Measurements from ENCODE around the gene MYO15A. TPM values are rescaled to one million over a fixed set of nuclear protein-coding genes. Genes with fewer than 3 reads are reported as not detected.

The MYO15A gene
- total RNA-seq, 1 donor from 2014 or later, result 0.25 TPM

GRCh38 chr17:18093616-18094408 lies 14.7 kb upstream of the MYO15A start:
- TF ChIP-seq CTCF (IDR thresholded peaks at IDR 0.05; ENCODE audit: borderline replicate concordance), result peak; percentile 43
- Histone ChIP-seq H3K27me3 (ENCODE audit: low read depth) (no peaks in the 10 kb centered on the region), H3K27ac (replicated peaks) (no peak overlapping the region), H3K4me1 (peaks cover 10% of the 10 kb centered on the region), H3K36me3 (peaks cover 57% of the 10 kb centered on the region), H3K9me3 (replicated peaks) (no peaks in the 10 kb centered on the region), H3K4me3 (no peak overlapping the region)
- intact Hi-C loops (cut with micrococcal nuclease), result no loop called here
- DNase-seq, result peak; percentile 74

GRCh38 chr17:18094409-18094807 lies 14.1 kb upstream of the MYO15A start:
- no peaks in the 10 kb centered on the region for H3K9me3 ChIP-seq (replicated peaks)
- no peak for DNase-seq
- H3K4me1 ChIP-seq, result peaks cover 7% of the 10 kb centered on the region
- intact Hi-C loops (cut with micrococcal nuclease), result no loop called here
- H3K36me3 ChIP-seq, result peaks cover 61% of the 10 kb centered on the region
- H3K4me3 ChIP-seq, result no peak overlapping the region
- no peak overlapping the region for H3K27ac ChIP-seq (replicated peaks)
- no peaks in the 10 kb centered on the region for H3K27me3 ChIP-seq (ENCODE audit: low read depth)
- no peak for TF ChIP-seq CTCF (IDR thresholded peaks at IDR 0.05; ENCODE audit: borderline replicate concordance)

- H3K27ac ChIP-seq (replicated peaks), result no peak overlapping the region
- intact Hi-C loops (cut with micrococcal nuclease), result no loop called here
- peaks cover 73% of the 10 kb centered on the region for H3K36me3 ChIP-seq
- no peaks in the 10 kb centered on the region for H3K4me1 ChIP-seq
- no peaks in the 10 kb centered on the region for H3K9me3 ChIP-seq (replicated peaks)
- no peak for DNase-seq
- H3K4me3 ChIP-seq, result no peak overlapping the region
- no peaks in the 10 kb centered on the region for H3K27me3 ChIP-seq (ENCODE audit: low read depth)
- no peak for TF ChIP-seq CTCF (IDR thresholded peaks at IDR 0.05; ENCODE audit: borderline replicate concordance)
These were observed 9.0 kb upstream of the MYO15A start for GRCh38 chr17:18099516-18099915.

- Histone ChIP-seq H3K27me3 (ENCODE audit: low read depth) (no peaks in the 10 kb centered on the region), H3K9me3 (replicated peaks) (no peaks in the 10 kb centered on the region), H3K4me1 (no peaks in the 10 kb centered on the region), H3K4me3 (no peak overlapping the region), H3K27ac (replicated peaks) (no peak overlapping the region), H3K36me3 (peaks cover 69% of the 10 kb centered on the region)
- TF ChIP-seq CTCF (IDR thresholded peaks at IDR 0.05; ENCODE audit: borderline replicate concordance), result no peak
- DNase-seq, result no peak
- intact Hi-C loops (cut with micrococcal nuclease), result no loop called here
These were observed 7.9 kb upstream of the MYO15A start for GRCh38 chr17:18100616-18101015.

GRCh38 chr17:18101828-18102227 lies 6.7 kb upstream of the MYO15A start:
- peaks cover 61% of the 10 kb centered on the region for H3K36me3 ChIP-seq

More at GRCh38 chr17:18101828-18102227, 6.7 kb upstream of the MYO15A start:
- no peak for TF ChIP-seq CTCF (IDR thresholded peaks at IDR 0.05; ENCODE audit: borderline replicate concordance)
- Histone ChIP-seq H3K27me3 (ENCODE audit: low read depth) (no peaks in the 10 kb centered on the region), H3K4me3 (no peak overlapping the region), H3K4me1 (no peaks in the 10 kb centered on the region), H3K9me3 (replicated peaks) (no peaks in the 10 kb centered on the region), H3K27ac (replicated peaks) (no peak overlapping the region)
- DNase-seq, result no peak
- intact Hi-C loops (cut with micrococcal nuclease), result no loop called here
